ENCODE measurements around the gene GH2. TPM values are rescaled to one million over a fixed set of nuclear protein-coding genes. Genes with fewer than 3 reads are reported as not detected.

GH2 gene
- total and polyA plus RNA-seq, 2 donors (not counting 3 experiments of a cell fraction or from before 2014, with no cell fraction given), result not detected

- intact Hi-C loops (cut with micrococcal nuclease), result no loop called here
- no peak overlapping the region for H3K4me2 ChIP-seq (ENCODE audit: insufficient read depth, low read length)
- dilution Hi-C loops (cut with MboI; ENCODE audit: extremely low pct_ligation_motif_present, low sequenced_read_pairs), result no loop called here
- DNase-seq (ENCODE audit: low read depth, low spot score) (no peak), FAIRE-seq (no peak)
- POLR2A ChIA-PET, result interaction anchor here (0.5 kb wide), 1 partner anchor 17 kb away, joined by 3 read pairs; no protein-coding TSS in a partner anchor
- no peak overlapping the region for H2AFZ ChIP-seq (ENCODE audit: low read depth, low read length)
- no peaks in the 10 kb centered on the region for H3K9me3 ChIP-seq (replicated peaks; ENCODE audit: control insufficient read depth, insufficient read depth, low read length)
- H3K36me3 ChIP-seq (ENCODE audit: control insufficient read depth in 2 of 2, extremely low read depth in 1 of 2, insufficient read depth in 2 of 2, low read length in 2 of 2), result peaks cover 29 to 58% of the 10 kb centered on the region in 2 experiments
- BruUV-seq (replicated peaks), result no TSS peak
- H3K79me2 ChIP-seq (ENCODE audit: control insufficient read depth, insufficient read depth, low read length), result peaks cover 25% of the 10 kb centered on the region
- H3K9me1 ChIP-seq (replicated peaks; ENCODE audit: control insufficient read depth, extremely low read depth, insufficient read depth, low read length), result no peaks in the 10 kb centered on the region
- H3K27ac ChIP-seq (ENCODE audit: insufficient read depth, low read depth, low read length), result no peak overlapping the region
- H3K27me3 ChIP-seq (ENCODE audit: control insufficient read depth in 2 of 2, insufficient read depth in 2 of 2, low read length in 2 of 2), result no peaks in the 10 kb centered on the region
- H3K4me1 ChIP-seq (ENCODE audit: control insufficient read depth, extremely low read depth, insufficient read depth, low read length), result peaks cover 12% of the 10 kb centered on the region
- H3K9ac ChIP-seq (replicated peaks; ENCODE audit: extremely low read depth, insufficient read depth, low read length), result no peak overlapping the region
- no peaks in the 10 kb centered on the region for H4K20me1 ChIP-seq (replicated peaks; ENCODE audit: control insufficient read depth, extremely low read depth, insufficient read depth, low read length)
- TF ChIP-seq GATA2 (IDR thresholded peaks at IDR 0.05; ENCODE audit: insufficient read depth, insufficient read length, low read depth, low read length), result no peak
- TF ChIP-seq FOS (IDR thresholded peaks at IDR 0.05; ENCODE audit: borderline replicate concordance, insufficient read depth, low read length), result no peak
- no peak for TF ChIP-seq CTCF (IDR thresholded peaks at IDR 0.05; ENCODE audit: extremely low read depth in 1 of 2, insufficient read depth in 1 of 2, low read depth in 1 of 2, low read length in 2 of 2)
- TF ChIP-seq POLR2A (IDR thresholded peaks at IDR 0.05; ENCODE audit: low read depth, low read length), result no peak
- TF ChIP-seq POLR2AphosphoS5 (IDR thresholded peaks at IDR 0.05; ENCODE audit: insufficient read depth, low read depth, low read length), result no peak
- TF ChIP-seq EZH2 (IDR thresholded peaks at IDR 0.05; ENCODE audit: borderline replicate concordance, low read depth, low read length, severe bottlenecking), result no peak
- TF ChIP-seq MAX (IDR thresholded peaks at IDR 0.05; ENCODE audit: insufficient read depth, insufficient read length), result no peak
- no peak for TF ChIP-seq JUN (IDR thresholded peaks at IDR 0.05; ENCODE audit: borderline replicate concordance, insufficient read depth, insufficient read length, low read depth)
- no peak for TF ChIP-seq MYC (IDR thresholded peaks at IDR 0.05; ENCODE audit: low read depth, low read length)
- no peak overlapping the region for H3K4me3 ChIP-seq (replicated peaks in 1 of 3; ENCODE audit: insufficient read depth in 1 of 3, low read depth in 1 of 3, low read length in 3 of 3)
- CTCF ChIA-PET, result interaction anchor here (1.0 to 1.6 kb wide), 2 partner anchors 17 to 29 kb away, joined by 3 to 6 read pairs; no protein-coding TSS in a partner anchor
Observed at GRCh38 chr17:63832014-63832413, 49.7 kb downstream of the GH2 start.
